A549 (cell line): ENCODE results near the gene SNTA1.

Experiments used
- CBX2 ChIP-seq: fragments of 200-600 bp; sonication (generic); IDR thresholded peaks from 2 replicates; pipeline ENCODE4 v1.6.1; 2016; ENCODE audit warnings: low read depth, mild to moderate bottlenecking, borderline replicate concordance
- CHD4 ChIP-seq: fragments of 200-600 bp; sonication (generic); IDR thresholded peaks from 2 replicates; pipeline ENCODE4 v1.6.1; 2016; ENCODE audit warnings: antibody characterized with exemption, mild to moderate bottlenecking, borderline replicate concordance
- KDM5A ChIP-seq: fragments of 200-600 bp; sonication (generic); IDR thresholded peaks from 2 replicates; pipeline ENCODE4 v1.6.1; 2016; ENCODE audit warnings: antibody characterized with exemption, mild to moderate bottlenecking
- MYC ChIP-seq: IDR thresholded peaks from 2 replicates; pipeline ENCODE4 v1.6.1; 2012; ENCODE audit warnings: mild to moderate bottlenecking, inconsistent platforms, low read length, improper control_type of control experiment, borderline replicate concordance
- POLR2A ChIP-seq: IDR thresholded peaks from 2 replicates; pipeline ENCODE4 v1.6.1; 2012; ENCODE audit warnings: mild to moderate bottlenecking, low read length
- ZFP36 ChIP-seq: fragments of 450-650 bp; IDR thresholded peaks from 2 replicates; pipeline ENCODE4 v1.6.1; 2014; ENCODE audit warnings: borderline replicate concordance; ENCODE audit not compliant: partially characterized antibody
- TF ChIP-seq, protein P1 (sequence below): fragments of 450-650 bp; IDR thresholded peaks from 2 replicates; pipeline ENCODE4 v1.6.1; 2014; ENCODE audit warnings: antibody characterized with exemption
- TF ChIP-seq, protein P2 (sequence below): fragments of 200-600 bp; sonication (generic); IDR thresholded peaks from 2 replicates; pipeline ENCODE4 v1.6.1; 2016; ENCODE audit warnings: antibody characterized with exemption, mild to moderate bottlenecking, moderate library complexity
- TF ChIP-seq, protein P3 (sequence below): fragments of >200 bp; sonication (Bioruptor Twin); formaldehyde crosslinking; IDR thresholded peaks from 3 replicates; pipeline ENCODE4 v1.5.1; 2016
- TF ChIP-seq, protein P4 (sequence below): IDR thresholded peaks from 2 replicates; pipeline ENCODE4 v1.6.1; 2012

DNA sequence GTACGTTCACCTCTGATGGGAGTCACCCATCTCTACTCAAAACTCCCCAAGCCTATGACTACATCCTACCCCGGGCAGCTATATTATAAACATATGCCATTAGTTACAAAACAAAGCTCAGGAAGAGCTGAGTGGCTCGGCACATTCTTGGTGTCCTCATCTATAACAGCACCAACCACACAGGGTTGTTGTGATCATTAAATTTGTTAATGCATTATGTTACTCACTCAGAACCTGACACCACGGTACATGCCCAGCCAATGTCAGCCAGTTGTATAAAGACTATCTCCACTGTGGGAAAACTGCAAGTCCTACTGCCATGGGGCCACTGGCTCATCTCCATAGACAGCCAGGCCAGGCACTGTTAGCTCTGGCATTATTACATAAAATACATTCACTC, 50.0 kb downstream of the SNTA1 start:
- TF ChIP-seq, protein P1, sequence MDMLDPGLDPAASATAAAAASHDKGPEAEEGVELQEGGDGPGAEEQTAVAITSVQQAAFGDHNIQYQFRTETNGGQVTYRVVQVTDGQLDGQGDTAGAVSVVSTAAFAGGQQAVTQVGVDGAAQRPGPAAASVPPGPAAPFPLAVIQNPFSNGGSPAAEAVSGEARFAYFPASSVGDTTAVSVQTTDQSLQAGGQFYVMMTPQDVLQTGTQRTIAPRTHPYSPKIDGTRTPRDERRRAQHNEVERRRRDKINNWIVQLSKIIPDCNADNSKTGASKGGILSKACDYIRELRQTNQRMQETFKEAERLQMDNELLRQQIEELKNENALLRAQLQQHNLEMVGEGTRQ, result no peak
- TF ChIP-seq, protein P2, sequence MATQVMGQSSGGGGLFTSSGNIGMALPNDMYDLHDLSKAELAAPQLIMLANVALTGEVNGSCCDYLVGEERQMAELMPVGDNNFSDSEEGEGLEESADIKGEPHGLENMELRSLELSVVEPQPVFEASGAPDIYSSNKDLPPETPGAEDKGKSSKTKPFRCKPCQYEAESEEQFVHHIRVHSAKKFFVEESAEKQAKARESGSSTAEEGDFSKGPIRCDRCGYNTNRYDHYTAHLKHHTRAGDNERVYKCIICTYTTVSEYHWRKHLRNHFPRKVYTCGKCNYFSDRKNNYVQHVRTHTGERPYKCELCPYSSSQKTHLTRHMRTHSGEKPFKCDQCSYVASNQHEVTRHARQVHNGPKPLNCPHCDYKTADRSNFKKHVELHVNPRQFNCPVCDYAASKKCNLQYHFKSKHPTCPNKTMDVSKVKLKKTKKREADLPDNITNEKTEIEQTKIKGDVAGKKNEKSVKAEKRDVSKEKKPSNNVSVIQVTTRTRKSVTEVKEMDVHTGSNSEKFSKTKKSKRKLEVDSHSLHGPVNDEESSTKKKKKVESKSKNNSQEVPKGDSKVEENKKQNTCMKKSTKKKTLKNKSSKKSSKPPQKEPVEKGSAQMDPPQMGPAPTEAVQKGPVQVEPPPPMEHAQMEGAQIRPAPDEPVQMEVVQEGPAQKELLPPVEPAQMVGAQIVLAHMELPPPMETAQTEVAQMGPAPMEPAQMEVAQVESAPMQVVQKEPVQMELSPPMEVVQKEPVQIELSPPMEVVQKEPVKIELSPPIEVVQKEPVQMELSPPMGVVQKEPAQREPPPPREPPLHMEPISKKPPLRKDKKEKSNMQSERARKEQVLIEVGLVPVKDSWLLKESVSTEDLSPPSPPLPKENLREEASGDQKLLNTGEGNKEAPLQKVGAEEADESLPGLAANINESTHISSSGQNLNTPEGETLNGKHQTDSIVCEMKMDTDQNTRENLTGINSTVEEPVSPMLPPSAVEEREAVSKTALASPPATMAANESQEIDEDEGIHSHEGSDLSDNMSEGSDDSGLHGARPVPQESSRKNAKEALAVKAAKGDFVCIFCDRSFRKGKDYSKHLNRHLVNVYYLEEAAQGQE, result no peak
- TF ChIP-seq, protein P3, sequence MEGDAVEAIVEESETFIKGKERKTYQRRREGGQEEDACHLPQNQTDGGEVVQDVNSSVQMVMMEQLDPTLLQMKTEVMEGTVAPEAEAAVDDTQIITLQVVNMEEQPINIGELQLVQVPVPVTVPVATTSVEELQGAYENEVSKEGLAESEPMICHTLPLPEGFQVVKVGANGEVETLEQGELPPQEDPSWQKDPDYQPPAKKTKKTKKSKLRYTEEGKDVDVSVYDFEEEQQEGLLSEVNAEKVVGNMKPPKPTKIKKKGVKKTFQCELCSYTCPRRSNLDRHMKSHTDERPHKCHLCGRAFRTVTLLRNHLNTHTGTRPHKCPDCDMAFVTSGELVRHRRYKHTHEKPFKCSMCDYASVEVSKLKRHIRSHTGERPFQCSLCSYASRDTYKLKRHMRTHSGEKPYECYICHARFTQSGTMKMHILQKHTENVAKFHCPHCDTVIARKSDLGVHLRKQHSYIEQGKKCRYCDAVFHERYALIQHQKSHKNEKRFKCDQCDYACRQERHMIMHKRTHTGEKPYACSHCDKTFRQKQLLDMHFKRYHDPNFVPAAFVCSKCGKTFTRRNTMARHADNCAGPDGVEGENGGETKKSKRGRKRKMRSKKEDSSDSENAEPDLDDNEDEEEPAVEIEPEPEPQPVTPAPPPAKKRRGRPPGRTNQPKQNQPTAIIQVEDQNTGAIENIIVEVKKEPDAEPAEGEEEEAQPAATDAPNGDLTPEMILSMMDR, result no peak
- TF ChIP-seq CBX2 (no peak), MYC (no peak), POLR2A (no peak), ZFP36 (no peak), CHD4 (no peak), KDM5A (no peak)
- TF ChIP-seq, protein P4, sequence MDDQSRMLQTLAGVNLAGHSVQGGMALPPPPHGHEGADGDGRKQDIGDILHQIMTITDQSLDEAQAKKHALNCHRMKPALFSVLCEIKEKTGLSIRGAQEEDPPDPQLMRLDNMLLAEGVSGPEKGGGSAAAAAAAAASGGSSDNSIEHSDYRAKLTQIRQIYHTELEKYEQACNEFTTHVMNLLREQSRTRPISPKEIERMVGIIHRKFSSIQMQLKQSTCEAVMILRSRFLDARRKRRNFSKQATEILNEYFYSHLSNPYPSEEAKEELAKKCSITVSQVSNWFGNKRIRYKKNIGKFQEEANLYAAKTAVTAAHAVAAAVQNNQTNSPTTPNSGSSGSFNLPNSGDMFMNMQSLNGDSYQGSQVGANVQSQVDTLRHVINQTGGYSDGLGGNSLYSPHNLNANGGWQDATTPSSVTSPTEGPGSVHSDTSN, result no peak
